ENCODE data around the gene UNK.
A peak's percentile ranks its signal among the peaks of the same experiment; 100 is the strongest.
"Not testable (repeated sequence)": the region's sequence is repeated elsewhere in the genome, so short reads cannot be mapped to it uniquely, and the experiment has no call there.

UNK gene

DNA sequence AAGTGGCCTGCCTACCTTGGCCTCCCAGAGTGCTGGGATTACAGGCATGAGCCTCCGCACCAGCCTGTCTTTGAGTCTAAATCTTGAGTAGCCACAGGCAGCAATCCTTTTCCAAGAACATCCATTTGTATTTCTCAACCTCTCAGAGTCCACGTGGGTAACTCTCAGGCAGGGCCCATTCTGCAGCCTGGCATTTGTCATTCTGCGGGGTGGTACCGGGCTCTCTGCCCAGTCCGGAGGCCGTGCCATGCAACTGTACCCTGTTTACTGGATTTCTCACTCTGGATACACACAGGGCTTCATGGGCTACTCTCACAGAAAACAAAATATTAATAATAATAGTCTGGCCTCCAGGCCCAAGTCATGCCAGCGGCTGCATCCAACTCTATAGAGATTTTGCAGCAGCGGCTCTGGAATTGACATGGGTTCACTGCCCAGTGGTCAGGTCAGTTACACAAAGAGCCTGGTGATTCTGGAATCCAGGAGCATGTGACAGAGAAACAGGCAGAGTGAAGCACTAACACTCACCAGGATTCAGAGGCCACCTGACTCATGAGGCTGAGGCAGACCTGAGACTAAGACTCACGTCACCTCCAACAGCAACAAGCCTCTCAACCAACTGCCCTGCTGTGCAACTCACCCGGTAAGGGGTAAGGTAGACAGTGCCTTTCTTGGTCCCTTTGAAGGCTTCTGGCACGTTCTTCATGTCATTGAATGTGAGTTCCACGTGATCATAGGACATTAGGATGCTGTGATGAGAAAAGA lies 66.5 kb downstream of the UNK start:
- no peak for DNase-seq (ENCODE audit: low read depth)
- no peak overlapping the region for H3K4me3 ChIP-seq (ENCODE audit: low read depth, low read length)
- TF ChIP-seq, protein P1, sequence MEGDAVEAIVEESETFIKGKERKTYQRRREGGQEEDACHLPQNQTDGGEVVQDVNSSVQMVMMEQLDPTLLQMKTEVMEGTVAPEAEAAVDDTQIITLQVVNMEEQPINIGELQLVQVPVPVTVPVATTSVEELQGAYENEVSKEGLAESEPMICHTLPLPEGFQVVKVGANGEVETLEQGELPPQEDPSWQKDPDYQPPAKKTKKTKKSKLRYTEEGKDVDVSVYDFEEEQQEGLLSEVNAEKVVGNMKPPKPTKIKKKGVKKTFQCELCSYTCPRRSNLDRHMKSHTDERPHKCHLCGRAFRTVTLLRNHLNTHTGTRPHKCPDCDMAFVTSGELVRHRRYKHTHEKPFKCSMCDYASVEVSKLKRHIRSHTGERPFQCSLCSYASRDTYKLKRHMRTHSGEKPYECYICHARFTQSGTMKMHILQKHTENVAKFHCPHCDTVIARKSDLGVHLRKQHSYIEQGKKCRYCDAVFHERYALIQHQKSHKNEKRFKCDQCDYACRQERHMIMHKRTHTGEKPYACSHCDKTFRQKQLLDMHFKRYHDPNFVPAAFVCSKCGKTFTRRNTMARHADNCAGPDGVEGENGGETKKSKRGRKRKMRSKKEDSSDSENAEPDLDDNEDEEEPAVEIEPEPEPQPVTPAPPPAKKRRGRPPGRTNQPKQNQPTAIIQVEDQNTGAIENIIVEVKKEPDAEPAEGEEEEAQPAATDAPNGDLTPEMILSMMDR (IDR thresholded peaks at IDR 0.05; ENCODE audit: low read depth, low read length, missing control alignments), result no peak
- in situ Hi-C loops (cut with HindIII; ENCODE audit: low sequenced_read_pairs), result no loop called here

DNA sequence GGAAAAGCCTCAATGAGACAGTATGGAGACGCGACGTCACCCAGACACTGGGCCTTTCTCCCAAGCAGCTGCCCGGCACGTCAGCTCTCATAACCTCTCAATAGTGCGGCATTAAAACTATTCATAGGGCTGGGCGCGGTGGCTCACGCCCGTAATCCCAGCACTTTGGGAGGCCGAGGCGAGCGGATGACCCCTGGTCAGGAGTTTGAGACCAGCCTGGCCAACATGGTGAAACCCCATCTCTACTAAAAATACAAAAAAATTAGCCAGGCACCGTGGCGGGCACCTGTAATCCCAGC lies 67.0 kb downstream of the UNK start:
- H3K4me3 ChIP-seq (ENCODE audit: low read depth, low read length); DNase-seq (ENCODE audit: low read depth); in situ Hi-C loops (cut with HindIII; ENCODE audit: low sequenced_read_pairs): not testable (repeated sequence)

DNA sequence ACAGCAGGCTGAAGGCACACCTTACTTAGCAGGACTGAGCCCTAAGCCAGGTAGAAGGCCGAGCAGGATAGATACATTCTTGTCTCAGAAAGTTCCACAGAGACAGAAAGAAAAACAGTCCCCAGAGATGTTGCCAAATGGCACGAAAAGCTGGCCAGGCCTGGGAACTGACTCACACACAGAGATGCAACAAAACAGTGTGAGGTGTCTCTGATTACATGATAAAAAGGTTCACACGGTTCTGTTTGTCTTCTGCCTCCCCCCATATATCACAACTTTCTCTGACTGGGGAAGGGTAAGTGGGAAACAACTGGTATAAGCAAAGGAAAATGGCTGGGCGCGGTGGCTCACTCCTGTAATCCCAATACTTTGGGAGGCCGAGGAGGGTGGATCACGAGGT lies 68.8 kb downstream of the UNK start:
- no peak for DNase-seq (ENCODE audit: low read depth)
- in situ Hi-C loops (cut with HindIII; ENCODE audit: low sequenced_read_pairs), result no loop called here
- H3K4me3 ChIP-seq (ENCODE audit: low read depth, low read length), result no peak overlapping the region
- TF ChIP-seq, protein P1 (IDR thresholded peaks at IDR 0.05; ENCODE audit: low read depth, low read length, missing control alignments), result no peak

DNA sequence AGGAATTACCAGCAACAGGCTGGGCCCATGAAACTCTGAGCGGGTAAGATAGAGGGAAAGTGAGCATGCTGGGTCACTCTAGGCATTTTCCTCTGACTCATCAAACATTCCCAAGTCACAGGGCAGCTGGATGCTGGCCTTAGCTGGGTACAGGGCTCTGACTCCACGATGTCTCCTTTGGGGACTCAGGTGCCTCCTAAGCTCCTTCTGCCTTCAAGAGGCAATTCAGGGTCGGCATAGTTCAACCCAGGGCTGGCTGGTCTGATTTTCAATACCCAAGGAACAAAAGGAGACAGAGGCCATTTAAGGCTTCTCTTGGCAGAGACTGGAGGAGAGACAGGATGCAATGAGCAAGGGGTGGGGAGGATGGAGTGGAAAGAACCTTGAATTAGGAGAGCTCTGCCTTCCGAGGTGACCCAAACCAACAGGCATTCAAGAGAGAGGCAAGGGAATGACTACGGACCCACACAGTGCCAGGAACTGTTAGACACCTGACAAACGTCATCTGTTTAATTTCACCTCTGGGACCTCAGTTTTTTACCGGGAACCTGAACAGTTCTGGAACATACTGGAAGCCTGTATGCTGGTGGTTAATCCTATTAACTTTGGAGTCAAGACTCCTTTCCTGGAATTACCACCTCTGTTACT lies 69.6 kb downstream of the UNK start:
- in situ Hi-C loops (cut with HindIII; ENCODE audit: low sequenced_read_pairs), result no loop called here
- H3K4me3 ChIP-seq (ENCODE audit: low read depth, low read length), result peak overlapping the region; percentile 74
- DNase-seq (ENCODE audit: low read depth), result no peak
- TF ChIP-seq, protein P1 (IDR thresholded peaks at IDR 0.05; ENCODE audit: low read depth, low read length, missing control alignments), result no peak

DNA sequence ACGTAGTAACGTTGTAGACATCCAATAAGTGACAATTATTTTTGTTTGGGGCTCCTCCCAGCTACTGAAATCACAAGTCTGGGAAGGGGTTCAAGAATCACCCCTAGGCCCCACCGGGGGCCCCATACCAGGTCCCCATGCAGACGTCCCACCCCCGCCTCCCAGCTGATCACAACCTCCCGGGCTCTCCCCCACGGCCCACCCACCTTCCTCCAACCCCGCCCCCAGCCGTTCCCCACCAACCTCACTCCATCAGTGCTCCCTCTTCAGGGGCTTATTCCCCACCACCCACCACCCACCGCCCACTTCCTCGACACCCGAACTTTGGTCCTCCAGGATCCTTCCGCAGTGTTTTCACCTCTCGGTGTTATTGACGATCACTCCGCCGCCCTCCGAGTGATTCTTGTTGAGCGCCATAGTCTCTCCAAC lies 70.3 kb downstream of the UNK start:
- in situ Hi-C loops (cut with HindIII; ENCODE audit: low sequenced_read_pairs), result no loop called here
- TF ChIP-seq, protein P1 (IDR thresholded peaks at IDR 0.05; ENCODE audit: low read depth, low read length, missing control alignments), result no peak
- peak overlapping the region; percentile 74 for H3K4me3 ChIP-seq (ENCODE audit: low read depth, low read length)
- no peak for DNase-seq (ENCODE audit: low read depth)

DNA sequence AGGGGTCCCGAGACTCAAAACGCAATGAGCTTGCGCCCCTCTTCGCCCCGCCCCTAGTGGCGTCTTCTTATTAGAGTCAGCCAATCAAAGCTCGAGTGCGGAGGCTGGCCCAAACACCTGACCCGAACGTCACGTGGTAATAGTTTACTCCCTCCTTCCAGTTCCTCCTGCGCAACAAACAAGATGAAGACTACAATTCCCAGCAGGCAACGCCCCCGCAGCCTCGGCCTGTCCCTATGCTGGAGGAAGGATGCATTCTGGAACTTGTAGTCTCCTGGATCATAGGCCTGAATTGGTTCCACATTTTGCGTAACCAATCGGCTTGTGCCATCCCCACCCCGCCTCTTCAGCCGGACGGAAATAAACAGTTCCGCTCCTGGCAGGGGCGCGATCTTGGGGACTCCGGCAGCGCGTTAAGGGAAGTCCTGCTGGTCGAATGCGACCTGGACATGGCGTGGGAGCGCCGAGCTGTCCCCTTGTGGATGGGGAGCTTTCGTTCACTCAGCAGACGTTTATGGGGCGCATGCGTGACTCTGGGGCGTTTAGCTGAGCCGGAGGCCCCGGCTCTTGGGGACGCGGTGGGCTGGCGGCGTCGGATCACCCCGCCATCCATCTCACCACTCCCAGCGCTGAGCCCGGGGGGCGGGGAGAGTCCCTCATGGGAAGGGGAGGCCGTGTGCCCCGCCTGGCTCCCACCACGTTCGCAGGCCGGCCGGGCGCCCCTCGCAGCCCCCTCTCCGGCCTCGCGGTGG lies 70.9 kb downstream of the UNK start, which contains the start of gene WBP2:
WBP2 (minus strand) TSS at position 26 of the 752 bp plus-strand sequence. CDS start 38 bp downstream, outside the sequence.
- peak; percentile 100 for DNase-seq (ENCODE audit: low read depth)
- TF ChIP-seq, protein P1 (IDR thresholded peaks at IDR 0.05; ENCODE audit: low read depth, low read length, missing control alignments), result peak; percentile 22
- in situ Hi-C loops (cut with HindIII; ENCODE audit: low sequenced_read_pairs), result no loop called here
- peak within 1 kb of the TSS; percentile 74 for H3K4me3 ChIP-seq (ENCODE audit: low read depth, low read length)
